Panc1 (cell line): Measurements from ENCODE around the gene MMP23B.

Experiments used
- POLR2AphosphoS5 ChIP-seq: IDR thresholded peaks from 2 replicates; pipeline ENCODE4 v1.6.1; 2012; ENCODE audit warnings: mild to moderate bottlenecking, low read depth, low read length, moderate library complexity
- REST ChIP-seq, 2 experiments: IDR thresholded peaks; 2 replicates each; pipeline ENCODE4 v1.6.1; 2011 to 2012; ENCODE audit warnings: low read depth in 2 of 2, control low read depth in 1 of 2, low read length in 1 of 2, mild to moderate bottlenecking in 1 of 2, moderate library complexity in 1 of 2; ENCODE audit not compliant: insufficient read depth in 1 of 2
- SIN3A ChIP-seq: IDR thresholded peaks from 2 replicates; pipeline ENCODE4 v1.6.1; 2012; ENCODE audit warnings: low read depth, mild to moderate bottlenecking, low read length, moderate library complexity, borderline replicate concordance; ENCODE audit not compliant: insufficient read depth
- TCF7L2 ChIP-seq: IDR thresholded peaks from 2 replicates; pipeline ENCODE4 v1.6.1; 2011; ENCODE audit warnings: mild to moderate bottlenecking, low read depth, low read length, inconsistent platforms
- TF ChIP-seq, protein P1 (sequence below): fragments of 450-650 bp; IDR thresholded peaks from 2 replicates; pipeline ENCODE4 v1.5.1; 2017; ENCODE audit warnings: mild to moderate bottlenecking

DNA sequence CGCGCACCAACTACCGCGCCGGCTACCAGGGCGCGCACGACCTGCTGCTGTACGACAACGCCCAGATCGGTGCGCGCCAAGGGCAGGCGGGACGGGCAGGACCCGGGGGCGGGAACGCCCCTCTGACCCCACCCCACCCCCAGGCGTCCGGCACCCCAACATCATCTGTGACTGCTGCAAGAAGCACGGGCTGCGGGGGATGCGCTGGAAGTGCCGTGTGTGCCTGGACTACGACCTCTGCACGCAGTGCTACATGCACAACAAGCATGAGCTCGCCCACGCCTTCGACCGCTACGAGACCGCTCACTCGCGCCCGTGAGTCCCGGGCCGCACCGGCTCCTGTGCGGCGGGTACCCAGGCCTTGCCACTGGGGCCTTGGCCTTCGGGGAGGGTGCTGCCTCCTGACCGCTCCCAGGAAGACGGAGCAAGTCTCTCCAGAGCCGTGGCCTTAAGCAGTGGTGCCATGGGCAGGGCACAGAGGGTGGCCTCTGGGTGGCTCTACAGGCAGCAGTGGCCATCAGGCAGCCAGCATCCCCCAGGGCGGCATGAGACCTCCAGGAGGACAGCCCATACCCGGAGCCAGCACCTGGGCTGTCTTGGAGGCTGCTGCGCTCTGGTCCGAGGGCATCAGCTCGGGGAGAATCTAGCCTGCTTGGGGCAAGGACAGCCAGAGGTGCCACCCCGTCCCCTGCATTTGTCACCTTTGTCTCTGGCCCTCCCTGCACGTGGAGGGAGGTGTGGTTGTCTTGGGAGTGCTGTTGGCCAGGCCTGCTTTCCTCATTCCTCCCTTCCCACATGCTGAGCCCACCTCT is 8.1 kb upstream of the MMP23B start:
- TF ChIP-seq REST (IDR thresholded peaks at IDR 0.05; ENCODE audit: insufficient read depth in 1 of 2, low read depth in 2 of 2, low read length in 1 of 2) (no peak), SIN3A (no peak), POLR2AphosphoS5 (no peak), TCF7L2 (no peak)
- TF ChIP-seq, protein P1, sequence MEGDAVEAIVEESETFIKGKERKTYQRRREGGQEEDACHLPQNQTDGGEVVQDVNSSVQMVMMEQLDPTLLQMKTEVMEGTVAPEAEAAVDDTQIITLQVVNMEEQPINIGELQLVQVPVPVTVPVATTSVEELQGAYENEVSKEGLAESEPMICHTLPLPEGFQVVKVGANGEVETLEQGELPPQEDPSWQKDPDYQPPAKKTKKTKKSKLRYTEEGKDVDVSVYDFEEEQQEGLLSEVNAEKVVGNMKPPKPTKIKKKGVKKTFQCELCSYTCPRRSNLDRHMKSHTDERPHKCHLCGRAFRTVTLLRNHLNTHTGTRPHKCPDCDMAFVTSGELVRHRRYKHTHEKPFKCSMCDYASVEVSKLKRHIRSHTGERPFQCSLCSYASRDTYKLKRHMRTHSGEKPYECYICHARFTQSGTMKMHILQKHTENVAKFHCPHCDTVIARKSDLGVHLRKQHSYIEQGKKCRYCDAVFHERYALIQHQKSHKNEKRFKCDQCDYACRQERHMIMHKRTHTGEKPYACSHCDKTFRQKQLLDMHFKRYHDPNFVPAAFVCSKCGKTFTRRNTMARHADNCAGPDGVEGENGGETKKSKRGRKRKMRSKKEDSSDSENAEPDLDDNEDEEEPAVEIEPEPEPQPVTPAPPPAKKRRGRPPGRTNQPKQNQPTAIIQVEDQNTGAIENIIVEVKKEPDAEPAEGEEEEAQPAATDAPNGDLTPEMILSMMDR = no peak
